Measurements from ENCODE around the gene FALEC.
"Not testable (repeated sequence)": the region's sequence is repeated elsewhere in the genome, so short reads cannot be mapped to it uniquely, and the experiment has no call there.

Gene FALEC

GRCh38 chr1:150566589-150567340, 51.2 kb downstream of the FALEC start:
- peak overlapping the region; percentile 10 for H3K4me3 ChIP-seq (ENCODE audit: low read length)
- H3K27me3 ChIP-seq (ENCODE audit: control insufficient read depth, insufficient read depth, low read length), result no peaks in the 10 kb centered on the region
- no peaks in the 10 kb centered on the region for H3K36me3 ChIP-seq (ENCODE audit: control insufficient read depth, insufficient read depth, low read length)
- no peak overlapping the region for H3K9ac ChIP-seq (ENCODE audit: low read length)
- H3K27ac ChIP-seq (ENCODE audit: low read depth, low read length), result peak overlapping the region; percentile 97
- peaks cover 55% of the 10 kb centered on the region for H3K4me1 ChIP-seq (ENCODE audit: control insufficient read depth, insufficient read depth, low read length)

GRCh38 chr1:150567341-150567716, 51.8 kb downstream of the FALEC start:
- no peaks in the 10 kb centered on the region for H3K36me3 ChIP-seq (ENCODE audit: control insufficient read depth, insufficient read depth, low read length)
- H3K9ac ChIP-seq (ENCODE audit: low read length), result peak overlapping the region; percentile 19
- H3K27me3 ChIP-seq (ENCODE audit: control insufficient read depth, insufficient read depth, low read length), result no peaks in the 10 kb centered on the region
- peak overlapping the region; percentile 66 for H3K4me3 ChIP-seq (ENCODE audit: low read length)
- H3K4me1 ChIP-seq (ENCODE audit: control insufficient read depth, insufficient read depth, low read length), result peaks cover 51% of the 10 kb centered on the region
- peak overlapping the region; percentile 97 for H3K27ac ChIP-seq (ENCODE audit: low read depth, low read length)

- peak overlapping the region; percentile 19 for H3K9ac ChIP-seq (ENCODE audit: low read length)
- peak overlapping the region; percentile 66 for H3K4me3 ChIP-seq (ENCODE audit: low read length)
- H3K4me1 ChIP-seq (ENCODE audit: control insufficient read depth, insufficient read depth, low read length), result peaks cover 47% of the 10 kb centered on the region
Measured at GRCh38 chr1:150567717-150568593, 52.4 kb downstream of the FALEC start.

GRCh38 chr1:150568594-150568966, 53.0 kb downstream of the FALEC start:
- Histone ChIP-seq H3K36me3 (ENCODE audit: control insufficient read depth, insufficient read depth, low read length) (peaks cover 7% of the 10 kb centered on the region), H3K9ac (ENCODE audit: low read length) (no peak overlapping the region), H3K4me1 (ENCODE audit: control insufficient read depth, insufficient read depth, low read length) (peaks cover 42% of the 10 kb centered on the region), H3K27ac (ENCODE audit: low read depth, low read length) (peak overlapping the region; percentile 97), H3K27me3 (ENCODE audit: control insufficient read depth, insufficient read depth, low read length) (no peaks in the 10 kb centered on the region), H3K4me3 (ENCODE audit: low read length) (peak overlapping the region; percentile 66)

More at GRCh38 chr1:150567717-150568593, 52.4 kb downstream of the FALEC start:
- Histone ChIP-seq H3K27ac (ENCODE audit: low read depth, low read length) (peak overlapping the region; percentile 97), H3K27me3 (ENCODE audit: control insufficient read depth, insufficient read depth, low read length) (no peaks in the 10 kb centered on the region), H3K36me3 (ENCODE audit: control insufficient read depth, insufficient read depth, low read length) (peaks cover under 1% of the 10 kb centered on the region)

GRCh38 chr1:150572918-150573647, 57.5 kb downstream of the FALEC start:
- H3K27ac ChIP-seq (ENCODE audit: low read depth, low read length), result peak overlapping the region; percentile 43
- H3K9ac ChIP-seq (ENCODE audit: low read length), result no peak overlapping the region
- H3K4me1 ChIP-seq (ENCODE audit: control insufficient read depth, insufficient read depth, low read length), result peaks cover 34% of the 10 kb centered on the region

GRCh38 chr1:150573648-150574071, 58.1 kb downstream of the FALEC start:
- H3K4me3 ChIP-seq (ENCODE audit: low read length), result peak overlapping the region; percentile 45
- H3K36me3 ChIP-seq (ENCODE audit: control insufficient read depth, insufficient read depth, low read length), result peaks cover 33% of the 10 kb centered on the region
- H3K9ac ChIP-seq (ENCODE audit: low read length); H3K27me3 ChIP-seq (ENCODE audit: control insufficient read depth, insufficient read depth, low read length): not testable (repeated sequence)
- H3K4me1 ChIP-seq (ENCODE audit: control insufficient read depth, insufficient read depth, low read length), result peaks cover 29% of the 10 kb centered on the region
- peak overlapping the region; percentile 43 for H3K27ac ChIP-seq (ENCODE audit: low read depth, low read length)

More at GRCh38 chr1:150572918-150573647, 57.5 kb downstream of the FALEC start:
- H3K4me3 ChIP-seq (ENCODE audit: low read length), result peak overlapping the region; percentile 45
- H3K36me3 ChIP-seq (ENCODE audit: control insufficient read depth, insufficient read depth, low read length), result peaks cover 30% of the 10 kb centered on the region
- H3K27me3 ChIP-seq (ENCODE audit: control insufficient read depth, insufficient read depth, low read length), result no peaks in the 10 kb centered on the region

GRCh38 chr1:150574260-150575071, 58.9 kb downstream of the FALEC start:
- H3K4me1 ChIP-seq (ENCODE audit: control insufficient read depth, insufficient read depth, low read length), result peaks cover 25% of the 10 kb centered on the region
- H3K4me3 ChIP-seq (ENCODE audit: low read length), result peak overlapping the region; percentile 75
- no peak overlapping the region for H3K9ac ChIP-seq (ENCODE audit: low read length)
- peaks cover 33% of the 10 kb centered on the region for H3K36me3 ChIP-seq (ENCODE audit: control insufficient read depth, insufficient read depth, low read length)
- H3K27ac ChIP-seq (ENCODE audit: low read depth, low read length), result no peak overlapping the region
- H3K27me3 ChIP-seq (ENCODE audit: control insufficient read depth, insufficient read depth, low read length), result no peaks in the 10 kb centered on the region

GRCh38 chr1:150575072-150575489, 59.5 kb downstream of the FALEC start:
- peak overlapping the region; percentile 75 for H3K4me3 ChIP-seq (ENCODE audit: low read length)
- H3K36me3 ChIP-seq (ENCODE audit: control insufficient read depth, insufficient read depth, low read length), result peaks cover 33% of the 10 kb centered on the region

GRCh38 chr1:150575518-150576366, 60.2 kb downstream of the FALEC start:
- no peaks in the 10 kb centered on the region for H3K27me3 ChIP-seq (ENCODE audit: control insufficient read depth, insufficient read depth, low read length)
- peak overlapping the region; percentile 75 for H3K4me3 ChIP-seq (ENCODE audit: low read length)
- peaks cover 26% of the 10 kb centered on the region for H3K4me1 ChIP-seq (ENCODE audit: control insufficient read depth, insufficient read depth, low read length)
- peaks cover 33% of the 10 kb centered on the region for H3K36me3 ChIP-seq (ENCODE audit: control insufficient read depth, insufficient read depth, low read length)
- H3K9ac ChIP-seq (ENCODE audit: low read length), result no peak overlapping the region
- peak overlapping the region; percentile 56 for H3K27ac ChIP-seq (ENCODE audit: low read depth, low read length)

More at GRCh38 chr1:150575072-150575489, 59.5 kb downstream of the FALEC start:
- peaks cover 24% of the 10 kb centered on the region for H3K4me1 ChIP-seq (ENCODE audit: control insufficient read depth, insufficient read depth, low read length)
- no peaks in the 10 kb centered on the region for H3K27me3 ChIP-seq (ENCODE audit: control insufficient read depth, insufficient read depth, low read length)
- no peak overlapping the region for H3K9ac ChIP-seq (ENCODE audit: low read length)
- peak overlapping the region; percentile 8 for H3K27ac ChIP-seq (ENCODE audit: low read depth, low read length)

- Histone ChIP-seq H3K4me3 (ENCODE audit: low read length) (peak overlapping the region; percentile 75), H3K36me3 (ENCODE audit: control insufficient read depth, insufficient read depth, low read length) (peaks cover 33% of the 10 kb centered on the region), H3K4me1 (ENCODE audit: control insufficient read depth, insufficient read depth, low read length) (peaks cover 26% of the 10 kb centered on the region), H3K27ac (ENCODE audit: low read depth, low read length) (peak overlapping the region; percentile 99), H3K27me3 (ENCODE audit: control insufficient read depth, insufficient read depth, low read length) (no peaks in the 10 kb centered on the region), H3K9ac (ENCODE audit: low read length) (peak overlapping the region; percentile 14)
Measured at GRCh38 chr1:150576367-150576711, 60.8 kb downstream of the FALEC start.

All from rectal smooth muscle tissue (tissue), 1 donor.